ENCODE measurements around the gene TMC7.

GRCh38 chr16:19066988-19067348 is 83.2 kb downstream of the TMC7 start:
- TF ChIP-seq, protein P1, sequence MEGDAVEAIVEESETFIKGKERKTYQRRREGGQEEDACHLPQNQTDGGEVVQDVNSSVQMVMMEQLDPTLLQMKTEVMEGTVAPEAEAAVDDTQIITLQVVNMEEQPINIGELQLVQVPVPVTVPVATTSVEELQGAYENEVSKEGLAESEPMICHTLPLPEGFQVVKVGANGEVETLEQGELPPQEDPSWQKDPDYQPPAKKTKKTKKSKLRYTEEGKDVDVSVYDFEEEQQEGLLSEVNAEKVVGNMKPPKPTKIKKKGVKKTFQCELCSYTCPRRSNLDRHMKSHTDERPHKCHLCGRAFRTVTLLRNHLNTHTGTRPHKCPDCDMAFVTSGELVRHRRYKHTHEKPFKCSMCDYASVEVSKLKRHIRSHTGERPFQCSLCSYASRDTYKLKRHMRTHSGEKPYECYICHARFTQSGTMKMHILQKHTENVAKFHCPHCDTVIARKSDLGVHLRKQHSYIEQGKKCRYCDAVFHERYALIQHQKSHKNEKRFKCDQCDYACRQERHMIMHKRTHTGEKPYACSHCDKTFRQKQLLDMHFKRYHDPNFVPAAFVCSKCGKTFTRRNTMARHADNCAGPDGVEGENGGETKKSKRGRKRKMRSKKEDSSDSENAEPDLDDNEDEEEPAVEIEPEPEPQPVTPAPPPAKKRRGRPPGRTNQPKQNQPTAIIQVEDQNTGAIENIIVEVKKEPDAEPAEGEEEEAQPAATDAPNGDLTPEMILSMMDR (IDR thresholded peaks at IDR 0.05; ENCODE audit: low read length) = no peak
- TF ChIP-seq EZH2 (optimal IDR thresholded peaks at IDR 0.05; ENCODE audit: low read depth, low read length) = no peak
- no peak for TF ChIP-seq EZH2phosphoT487 (IDR thresholded peaks at IDR 0.05; ENCODE audit: low read length)
